Stimulated activated naive CD8-positive, alpha-beta T cell treated with anti-CD3 and anti-CD28 coated beads, Interleukin-15, Interleukin-2, amounts not matched to agents 100 ng/mL and 50 ng/mL, for 24 hours (primary cell): Measurements from ENCODE around the gene VPS13C.

Experiments
- H3K27ac Mint-ChIP-seq: one replicate; pipeline ENCODE4 v1.8.0; 2021; ENCODE audit warnings: mild to moderate bottlenecking, mixed read lengths
- H3K27me3 Mint-ChIP-seq: one replicate; pipeline ENCODE4 v1.8.0; 2021; ENCODE audit warnings: mixed read lengths
- H3K36me3 Mint-ChIP-seq: one replicate; pipeline ENCODE4 v1.8.0; 2021; ENCODE audit warnings: low read depth, mixed read lengths
- H3K4me1 Mint-ChIP-seq: one replicate; pipeline ENCODE4 v1.8.0; 2021; ENCODE audit warnings: low read depth, mixed read lengths
- H3K4me3 Mint-ChIP-seq: one replicate; pipeline ENCODE4 v1.8.0; 2021; ENCODE audit warnings: mild to moderate bottlenecking, mixed read lengths
- H3K9me3 Mint-ChIP-seq: one replicate; pipeline ENCODE4 v1.8.0; 2021; ENCODE audit warnings: mixed read lengths

VPS13C gene

DNA sequence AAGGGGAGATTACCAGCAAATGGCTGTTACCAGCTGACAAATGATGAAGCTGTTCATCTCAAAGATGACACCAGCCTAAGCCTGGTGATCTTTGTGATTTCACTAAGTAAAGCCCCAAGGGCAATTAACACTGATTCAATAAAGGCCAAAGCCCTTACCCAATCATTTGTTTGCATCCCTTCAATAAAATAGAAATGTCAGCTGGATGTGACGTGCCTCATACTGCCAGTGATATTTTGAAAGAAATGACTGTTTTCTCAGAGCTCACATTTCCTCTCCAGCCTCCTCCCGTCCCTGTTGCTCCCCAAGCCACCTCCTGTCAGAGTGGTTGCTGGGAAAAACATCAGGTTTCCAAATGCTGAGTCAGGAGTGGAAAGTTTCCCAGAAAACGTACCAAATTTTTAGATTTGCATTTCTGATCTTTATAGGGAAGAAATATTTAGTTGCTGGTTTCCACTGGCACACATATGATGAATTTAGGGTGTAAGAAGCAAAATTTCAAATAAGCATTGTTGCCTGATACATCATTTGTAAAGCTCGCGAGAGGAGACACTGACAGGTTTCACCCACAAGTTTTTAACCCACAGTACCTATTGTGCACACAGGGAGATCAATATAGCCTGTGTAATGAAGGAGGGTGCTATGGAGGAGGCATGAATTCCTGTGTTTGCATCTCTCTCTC, 27.6 kb upstream of the VPS13C start:
- no peaks in the 10 kb centered on the region for H3K27me3 Mint-ChIP-seq
- H3K36me3 Mint-ChIP-seq: no peaks in the 10 kb centered on the region
- H3K27ac Mint-ChIP-seq: no peak overlapping the region
- H3K4me1 Mint-ChIP-seq: no peaks in the 10 kb centered on the region
- no peak overlapping the region for H3K4me3 Mint-ChIP-seq
- H3K9me3 Mint-ChIP-seq: peaks cover 5% of the 10 kb centered on the region

DNA sequence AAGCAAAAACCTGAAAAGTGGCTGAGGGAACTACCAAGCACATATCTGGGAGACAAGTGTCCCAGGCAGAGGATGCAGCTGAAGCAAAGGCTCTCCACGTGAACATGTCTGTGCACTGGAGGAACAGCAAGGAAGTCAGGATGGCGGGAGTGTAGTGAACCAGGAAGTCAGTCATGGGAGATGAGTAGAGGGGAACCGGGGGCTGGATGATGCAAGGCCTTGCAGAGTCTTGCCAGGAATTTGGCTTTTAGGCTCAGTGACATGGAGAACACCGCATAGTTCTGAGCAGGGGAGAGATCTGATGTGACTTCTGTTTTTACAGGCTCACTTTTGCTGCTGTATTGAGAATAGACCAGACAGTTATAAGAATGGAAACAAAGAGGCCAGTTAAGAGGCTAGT, 25.5 kb upstream of the VPS13C start:
- peaks cover 5% of the 10 kb centered on the region for H3K9me3 Mint-ChIP-seq
- H3K27me3 Mint-ChIP-seq: no peaks in the 10 kb centered on the region
- no peak overlapping the region for H3K4me3 Mint-ChIP-seq
- no peaks in the 10 kb centered on the region for H3K36me3 Mint-ChIP-seq
- H3K27ac Mint-ChIP-seq: no peak overlapping the region
- H3K4me1 Mint-ChIP-seq: no peaks in the 10 kb centered on the region

- H3K4me3 Mint-ChIP-seq: no peak overlapping the region
- no peaks in the 10 kb centered on the region for H3K4me1 Mint-ChIP-seq
- no peaks in the 10 kb centered on the region for H3K36me3 Mint-ChIP-seq
- peaks cover 5% of the 10 kb centered on the region for H3K9me3 Mint-ChIP-seq
- H3K27me3 Mint-ChIP-seq: peaks cover 11% of the 10 kb centered on the region
- H3K27ac Mint-ChIP-seq: no peak overlapping the region
Observed at GRCh38 chr15:62083194-62084154, 23.2 kb upstream of the VPS13C start.

DNA sequence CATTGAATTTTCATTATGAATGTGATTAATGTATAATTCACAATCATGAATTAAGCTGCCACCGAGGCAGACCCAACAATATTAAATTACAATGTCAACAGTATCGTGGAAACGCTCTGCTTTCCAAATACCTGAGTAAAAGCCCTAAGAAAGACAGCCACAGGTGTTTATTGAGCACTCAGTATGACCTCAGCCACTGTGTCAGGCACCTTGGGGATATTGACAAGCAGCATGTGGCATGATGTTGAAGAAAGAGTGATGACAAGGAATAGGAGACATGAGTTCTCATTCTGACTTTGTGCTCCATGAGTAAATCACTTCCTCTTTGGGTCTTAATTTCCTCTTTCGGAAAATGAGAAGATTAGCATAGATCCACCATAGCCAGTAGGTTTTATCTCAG, 19.3 kb upstream of the VPS13C start:
- H3K27ac Mint-ChIP-seq: no peak overlapping the region
- H3K9me3 Mint-ChIP-seq: peaks cover 5% of the 10 kb centered on the region
- no peaks in the 10 kb centered on the region for H3K4me1 Mint-ChIP-seq
- no peak overlapping the region for H3K4me3 Mint-ChIP-seq
- no peaks in the 10 kb centered on the region for H3K36me3 Mint-ChIP-seq
- H3K27me3 Mint-ChIP-seq: peaks cover 15% of the 10 kb centered on the region

DNA sequence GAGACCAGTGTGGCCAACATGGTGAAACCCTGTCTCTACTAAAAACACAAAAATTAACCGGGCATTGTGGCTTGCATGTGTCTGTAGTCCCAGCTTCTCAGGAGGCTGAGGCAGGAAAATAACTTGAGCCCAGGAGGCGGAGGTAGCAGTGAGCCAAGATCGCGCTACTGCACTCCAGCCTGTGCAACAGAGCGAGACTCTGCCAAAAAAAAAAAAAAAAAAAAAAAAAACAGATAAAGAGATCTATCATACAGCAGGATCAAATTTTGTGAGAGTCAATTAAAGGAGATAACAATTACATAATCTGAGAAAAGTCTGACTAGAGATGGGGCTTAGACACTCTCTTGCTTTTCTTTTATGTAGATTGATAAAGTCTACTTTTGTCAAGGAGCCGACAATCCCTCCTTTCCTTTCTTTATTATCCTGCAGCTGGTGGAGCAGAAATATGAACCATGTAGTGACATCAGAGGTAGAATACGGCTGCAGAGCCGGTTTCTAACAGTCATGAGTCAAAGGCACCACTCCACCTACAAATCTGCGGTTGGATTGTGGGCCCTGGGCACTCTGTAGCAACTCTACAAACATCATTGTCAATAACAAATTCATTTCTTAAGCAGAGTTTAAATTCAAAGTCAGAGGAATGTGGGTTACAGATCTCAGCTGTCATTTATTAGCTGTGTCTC, 15.5 kb upstream of the VPS13C start:
- Mint-ChIP-seq H3K4me3 (no peak overlapping the region), H3K9me3 (no peaks in the 10 kb centered on the region), H3K36me3 (no peaks in the 10 kb centered on the region), H3K27ac (no peak overlapping the region), H3K27me3 (peaks cover 19% of the 10 kb centered on the region), H3K4me1 (no peaks in the 10 kb centered on the region)

GRCh38 chr15:62071711-62072308, 11.6 kb upstream of the VPS13C start:
- H3K9me3 Mint-ChIP-seq: no peaks in the 10 kb centered on the region
- no peak overlapping the region for H3K27ac Mint-ChIP-seq
- no peak overlapping the region for H3K4me3 Mint-ChIP-seq
- peaks cover 15% of the 10 kb centered on the region for H3K4me1 Mint-ChIP-seq
- H3K36me3 Mint-ChIP-seq: no peaks in the 10 kb centered on the region
- peaks cover 24% of the 10 kb centered on the region for H3K27me3 Mint-ChIP-seq

DNA sequence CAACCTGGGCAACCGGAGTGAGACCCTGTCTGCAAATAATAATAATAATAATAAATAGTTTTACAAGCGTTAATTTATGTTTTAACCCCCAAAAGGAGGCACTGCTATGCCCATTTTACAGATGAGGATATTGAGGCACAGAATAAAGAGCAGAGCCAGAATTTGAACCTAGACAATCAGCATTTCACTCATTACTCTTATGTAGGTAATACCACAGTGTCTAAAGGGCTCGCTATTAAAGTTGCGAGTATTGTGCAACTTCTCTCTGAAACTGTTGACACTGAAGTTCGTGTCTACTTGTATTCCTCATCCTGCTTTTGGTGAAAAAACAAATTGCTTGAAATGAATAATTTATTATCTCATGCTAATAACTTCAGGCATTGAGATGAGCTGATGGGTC, 9.3 kb upstream of the VPS13C start:
- Mint-ChIP-seq H3K4me1 (peaks cover 22% of the 10 kb centered on the region), H3K27ac (no peak overlapping the region), H3K9me3 (no peaks in the 10 kb centered on the region), H3K36me3 (no peaks in the 10 kb centered on the region), H3K4me3 (no peak overlapping the region), H3K27me3 (peaks cover 36% of the 10 kb centered on the region)

DNA sequence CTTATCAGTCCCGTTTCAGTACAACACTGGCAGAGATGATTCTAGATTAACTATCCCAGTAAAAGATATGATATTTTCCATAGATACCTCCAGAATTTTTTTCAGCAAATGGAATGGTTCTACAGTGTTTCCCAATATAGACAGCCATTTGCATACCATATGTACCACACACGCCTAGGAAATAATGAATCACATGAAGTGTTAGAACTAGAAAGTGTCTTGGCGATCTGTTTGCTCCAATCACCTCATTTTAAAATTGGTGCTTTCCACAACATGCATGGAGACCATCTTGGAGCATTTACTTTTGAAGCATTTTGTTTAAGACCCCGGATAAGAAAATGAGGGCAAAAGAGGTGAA, 8.5 kb upstream of the VPS13C start:
- Mint-ChIP-seq H3K9me3 (no peaks in the 10 kb centered on the region), H3K4me1 (peaks cover 22% of the 10 kb centered on the region), H3K27me3 (peaks cover 35% of the 10 kb centered on the region), H3K27ac (peak overlapping the region; percentile 89), H3K36me3 (no peaks in the 10 kb centered on the region), H3K4me3 (peak overlapping the region; percentile 83)

- H3K27ac Mint-ChIP-seq: peak overlapping the region; percentile 89
Observed at GRCh38 chr15:62068071-62068809, 8.0 kb upstream of the VPS13C start.

GRCh38 chr15:62067448-62068044, 7.3 kb upstream of the VPS13C start:
- no peaks in the 10 kb centered on the region for H3K9me3 Mint-ChIP-seq
- H3K36me3 Mint-ChIP-seq: no peaks in the 10 kb centered on the region
- peak overlapping the region; percentile 91 for H3K4me3 Mint-ChIP-seq
- peaks cover 36% of the 10 kb centered on the region for H3K27me3 Mint-ChIP-seq
- H3K27ac Mint-ChIP-seq: peak overlapping the region; percentile 84
- peaks cover 27% of the 10 kb centered on the region for H3K4me1 Mint-ChIP-seq

More at GRCh38 chr15:62068071-62068809, 8.0 kb upstream of the VPS13C start:
- Mint-ChIP-seq H3K4me1 (peaks cover 22% of the 10 kb centered on the region), H3K9me3 (no peaks in the 10 kb centered on the region), H3K4me3 (peak overlapping the region; percentile 83), H3K27me3 (peaks cover 36% of the 10 kb centered on the region), H3K36me3 (no peaks in the 10 kb centered on the region)

- Mint-ChIP-seq H3K9me3 (no peaks in the 10 kb centered on the region), H3K27ac (peak within 1 kb of the TSS; percentile 84), H3K4me1 (peaks cover 34% of the 10 kb centered on the region), H3K27me3 (peaks cover 36% of the 10 kb centered on the region), H3K4me3 (peak within 1 kb of the TSS; percentile 91), H3K36me3 (no peaks in the 10 kb centered on the region)
Observed at GRCh38 chr15:62066663-62067447, 6.6 kb upstream of the VPS13C start, which contains the start of gene C2CD4A. TSS of gene C2CD4A (plus strand) at chr15:62066977. CDS start at chr15:62067614, 637 bp downstream.

DNA sequence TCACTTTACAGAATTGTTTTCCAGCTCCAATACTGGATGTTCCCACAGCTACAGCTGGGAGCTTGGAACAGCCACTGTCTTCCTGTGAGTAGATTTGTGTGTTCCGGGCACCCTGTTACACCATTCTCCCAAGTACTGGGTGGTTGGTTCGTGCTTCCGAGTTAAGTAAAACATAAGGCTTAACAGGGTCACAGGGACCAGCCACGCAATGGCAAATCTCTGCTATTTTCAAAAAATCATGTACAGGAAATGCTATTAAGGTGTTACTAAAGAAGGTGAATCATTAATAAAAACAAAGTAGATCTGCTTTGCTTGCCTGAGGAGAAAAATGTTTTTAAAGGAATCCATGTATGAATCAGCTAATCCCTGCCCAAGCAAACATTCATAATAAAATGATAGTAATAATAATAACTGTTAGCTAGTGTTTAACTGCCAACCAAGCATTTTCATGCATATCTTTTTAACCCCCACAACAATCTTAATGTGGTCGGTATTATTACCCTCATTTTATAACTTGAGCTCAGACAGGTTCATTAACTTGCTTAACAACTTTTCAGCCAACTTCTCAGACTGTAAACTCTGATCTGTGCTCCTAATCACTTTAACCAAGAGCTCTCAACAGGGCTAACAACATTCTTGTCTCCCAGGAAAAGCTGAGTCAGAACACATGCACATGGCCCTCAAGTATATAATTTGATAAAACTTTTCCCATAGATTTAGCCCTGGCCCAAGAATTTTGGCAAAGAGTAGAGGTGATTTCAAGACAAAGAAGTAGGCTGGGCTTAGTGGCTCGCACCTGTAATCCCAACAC, 3.8 kb upstream of the VPS13C start:
- H3K27me3 Mint-ChIP-seq: peaks cover 32% of the 10 kb centered on the region
- no peak overlapping the region for H3K4me3 Mint-ChIP-seq
- H3K4me1 Mint-ChIP-seq: peaks cover 47% of the 10 kb centered on the region
- H3K9me3 Mint-ChIP-seq: no peaks in the 10 kb centered on the region
- H3K36me3 Mint-ChIP-seq: no peaks in the 10 kb centered on the region
- H3K27ac Mint-ChIP-seq: no peak overlapping the region
